GM12891 (cell line): ENCODE measurements around the gene L1CAM.

ENCODE experiments used
- DNase-seq: peaks from one replicate; pipeline ENCODE4 v3.0.0; 2011; ENCODE audit warnings: low spot score; ENCODE audit not compliant: insufficient read length
- FAIRE-seq: peaks from 2 replicates; lab custom pipeline; 2011; peaks lifted over from hg19 to GRCh38; lab: Jason Lieb, UNC
- PAX5 ChIP-seq: IDR thresholded peaks from 2 replicates; pipeline ENCODE4 v1.6.1; 2011; ENCODE audit warnings: low read length, moderate library complexity, mild to moderate bottlenecking; ENCODE audit not compliant: insufficient read depth, severe bottlenecking
- POLR2A ChIP-seq: IDR thresholded peaks from 2 replicates; pipeline ENCODE4 v1.6.1; 2011; ENCODE audit warnings: low read depth, low read length, control low read depth
- POLR2AphosphoS5 ChIP-seq: IDR thresholded peaks from 2 replicates; pipeline ENCODE4 v1.6.1; 2011; ENCODE audit warnings: low read depth, low read length, control low read depth
- POU2F2 ChIP-seq: IDR thresholded peaks from 2 replicates; pipeline ENCODE4 v1.6.1; 2011; ENCODE audit warnings: low read depth, mild to moderate bottlenecking, control low read depth, low read length, moderate library complexity
- SPI1 ChIP-seq: IDR thresholded peaks from 2 replicates; pipeline ENCODE4 v1.6.1; 2011; ENCODE audit warnings: low read depth, low read length, control low read depth
- TAF1 ChIP-seq: IDR thresholded peaks from 2 replicates; pipeline ENCODE4 v1.6.1; 2011; ENCODE audit warnings: low read depth, low read length, control low read depth

Gene L1CAM

GRCh38 chrX:153877571-153878261 is 8.3 kb downstream of the L1CAM start:
- FAIRE-seq: no peak
- TF ChIP-seq PAX5 (no peak), POLR2A (no peak), POLR2AphosphoS5 (no peak), SPI1 (no peak), POU2F2 (no peak), TAF1 (no peak)
- DNase-seq: no peak

GRCh38 chrX:153876112-153876491 is 9.9 kb downstream of the L1CAM start:
- FAIRE-seq: no peak
- DNase-seq: peak; percentile 2

DNA sequence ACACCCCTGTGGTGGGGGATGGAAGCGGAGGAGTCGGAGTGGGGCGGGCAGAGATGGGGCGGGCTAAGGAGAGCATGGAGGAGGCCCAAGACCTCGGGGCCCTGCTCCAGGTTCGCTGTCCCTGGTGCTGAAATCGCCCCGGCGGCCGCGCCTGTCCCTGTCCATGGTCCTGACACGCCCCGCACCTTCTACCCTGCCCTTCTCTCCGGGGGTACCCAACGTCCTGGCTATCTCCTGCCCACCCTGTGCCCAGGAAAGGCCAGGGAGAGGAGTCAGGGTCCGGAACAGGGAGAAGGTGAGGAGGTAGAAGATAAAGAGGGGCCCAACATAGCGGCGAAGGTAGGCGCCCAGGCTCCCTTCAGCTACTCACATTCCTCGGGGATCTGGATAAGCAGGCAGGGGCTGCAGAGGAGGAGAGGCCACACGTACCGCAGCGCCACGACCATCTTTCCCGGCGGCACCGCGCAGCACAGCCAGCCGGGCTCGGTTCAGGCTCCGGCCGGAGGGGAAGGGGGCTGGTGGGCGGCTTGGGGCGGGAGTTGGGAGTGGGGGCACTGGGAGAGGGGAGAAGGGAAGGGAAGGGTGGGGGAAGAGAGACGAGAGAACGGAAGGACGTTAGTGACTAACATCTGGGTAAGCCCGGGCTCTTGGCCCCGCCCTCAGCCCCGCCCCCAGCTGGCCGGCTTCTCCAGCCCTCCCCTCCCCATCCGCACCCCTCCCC is 10.4 kb downstream of the L1CAM start:
- no peak for TF ChIP-seq PAX5
- no peak for TF ChIP-seq POLR2AphosphoS5
- TF ChIP-seq TAF1: no peak
- TF ChIP-seq SPI1: no peak
- no peak for TF ChIP-seq POLR2A
- no peak for TF ChIP-seq POU2F2
- DNase-seq: peak; percentile 74
- FAIRE-seq: peak; percentile 78

More at GRCh38 chrX:153876112-153876491, 9.9 kb downstream of the L1CAM start:
- TF ChIP-seq PAX5 (no peak), SPI1 (no peak), POLR2AphosphoS5 (no peak), POU2F2 (no peak), TAF1 (no peak), POLR2A (no peak)

DNA sequence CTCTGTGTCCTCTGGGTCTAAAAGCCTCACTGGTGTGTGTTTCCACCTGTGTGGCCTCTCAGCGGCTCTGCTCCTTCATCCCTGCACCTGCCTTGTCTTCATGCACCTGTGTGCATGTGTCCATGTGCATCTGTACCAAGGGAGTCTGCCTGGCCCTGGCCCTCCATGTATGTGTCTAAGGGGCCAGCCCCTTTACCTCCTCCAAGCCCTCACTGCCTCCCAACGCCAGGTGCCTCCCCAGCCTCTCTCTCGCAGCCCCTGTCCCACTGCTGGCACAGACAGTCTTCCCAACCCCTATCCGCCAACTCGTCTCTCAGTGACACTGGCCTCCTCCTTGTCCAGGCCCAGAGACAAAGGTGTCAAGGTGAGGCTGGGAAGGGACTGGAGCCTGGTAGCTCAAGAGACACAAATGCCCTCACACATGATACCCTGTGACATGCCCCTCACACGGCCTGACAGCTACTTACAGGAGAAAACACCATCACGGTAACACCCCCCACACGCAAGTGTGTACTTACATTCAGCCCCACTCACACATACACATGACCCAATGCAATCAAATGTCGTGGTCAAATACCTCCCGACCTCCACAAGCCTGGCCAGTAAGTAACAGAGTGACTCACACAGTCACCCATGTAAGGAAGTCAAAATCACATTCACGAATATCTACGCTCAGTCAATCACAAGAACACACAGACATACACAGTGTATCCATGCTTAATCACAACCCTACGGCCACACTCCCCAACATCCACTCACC is 11.4 kb downstream of the L1CAM start:
- DNase-seq (peak; percentile 2), FAIRE-seq (peak; percentile 72)
- TF ChIP-seq POU2F2 (no peak), SPI1 (no peak), POLR2A (no peak)

DNA sequence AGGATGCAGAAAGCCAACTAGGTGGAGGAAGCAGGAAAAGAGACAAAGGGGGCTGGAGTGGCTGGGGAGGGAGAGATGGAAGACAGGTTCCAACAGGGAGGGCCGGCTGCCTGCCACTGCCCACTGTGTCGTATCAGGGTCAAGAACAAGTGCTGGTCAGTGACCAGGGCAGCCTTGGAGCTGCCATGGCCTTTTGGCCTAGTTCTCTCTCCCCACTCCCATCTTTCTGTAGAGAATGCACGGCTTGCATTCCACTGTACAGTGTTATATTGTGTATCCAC is 11.9 kb downstream of the L1CAM start:
- FAIRE-seq (no peak), DNase-seq (no peak)
- no peak for TF ChIP-seq SPI1
- no peak for TF ChIP-seq POLR2A
- no peak for TF ChIP-seq POLR2AphosphoS5
- TF ChIP-seq TAF1: no peak
- TF ChIP-seq PAX5: no peak
- TF ChIP-seq POU2F2: no peak

- TF ChIP-seq POU2F2: no peak
- TF ChIP-seq POLR2AphosphoS5: no peak
- no peak for TF ChIP-seq TAF1
- no peak for TF ChIP-seq POLR2A
- TF ChIP-seq PAX5: no peak
- TF ChIP-seq SPI1: no peak
- DNase-seq: no peak
- FAIRE-seq: no peak
These were observed 12.5 kb downstream of the L1CAM start for GRCh38 chrX:153873282-153874084.

GRCh38 chrX:153871946-153872878 is 13.8 kb downstream of the L1CAM start:
- TF ChIP-seq POU2F2: no peak
- no peak for TF ChIP-seq TAF1
- TF ChIP-seq PAX5: no peak
- no peak for TF ChIP-seq POLR2A
- TF ChIP-seq POLR2AphosphoS5: no peak
- no peak for TF ChIP-seq SPI1
- FAIRE-seq (peak; percentile 56), DNase-seq (peak; percentile 5)

- no peak for TF ChIP-seq POLR2AphosphoS5
- FAIRE-seq (no peak), DNase-seq (peak; percentile 0)
These were observed 14.5 kb downstream of the L1CAM start for GRCh38 chrX:153871451-153871850.
